Lower leg skin (tissue), 3 donors: ENCODE results near the gene KRT79.

Source experiments
- CTCF ChIP-seq, 3 donors: fragments of 450-650 bp; IDR thresholded peaks; one replicate each; pipeline ENCODE4 v1.5.1; 2016; ENCODE audit warnings: antibody characterized with exemption in 3 of 3, mild to moderate bottlenecking in 3 of 3, moderate library complexity in 2 of 3
- POLR2A ChIP-seq, 2 donors: fragments of 450-650 bp; IDR thresholded peaks; one replicate each; pipeline ENCODE4 v1.6.1; 2016 to 2017; ENCODE audit warnings: antibody characterized with exemption in 2 of 2, mild to moderate bottlenecking in 1 of 2, moderate library complexity in 1 of 2

- TF ChIP-seq CTCF (IDR thresholded peaks at IDR 0.05): no peak
- TF ChIP-seq POLR2A (IDR thresholded peaks at IDR 0.05): no peak
Measured at GRCh38 chr12:52831251-52831650, 2.9 kb downstream of the KRT79 start.
